ENCODE data around the gene LRP1.

LRP1 gene

DNA sequence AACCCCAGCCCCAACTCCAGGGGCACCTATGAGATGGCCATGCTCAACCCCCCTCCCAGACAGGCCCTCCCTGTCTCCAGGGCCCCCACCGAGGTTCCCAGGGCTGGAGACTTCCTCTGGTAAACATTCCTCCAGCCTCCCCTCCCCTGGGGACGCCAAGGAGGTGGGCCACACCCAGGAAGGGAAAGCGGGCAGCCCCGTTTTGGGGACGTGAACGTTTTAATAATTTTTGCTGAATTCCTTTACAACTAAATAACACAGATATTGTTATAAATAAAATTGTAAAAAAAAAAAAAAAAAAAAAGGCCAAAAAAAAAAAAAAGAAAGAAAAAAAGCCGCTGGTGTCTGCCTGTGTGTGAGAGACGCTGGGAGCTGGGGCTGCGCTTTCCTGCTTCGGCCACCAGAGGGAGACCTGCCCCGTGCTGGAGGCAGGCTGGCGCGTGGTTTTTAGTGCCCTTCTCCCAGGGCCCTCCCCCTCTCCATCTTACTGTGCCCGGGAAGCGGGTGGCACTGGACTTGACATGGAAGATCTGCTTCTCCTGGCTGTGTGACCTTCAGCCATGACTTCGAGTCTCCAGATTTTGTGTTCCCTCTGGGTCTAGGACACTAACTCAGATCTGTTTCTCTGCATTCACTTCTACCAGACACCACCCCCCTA lies 84.9 kb downstream of the LRP1 start:
- DNase-seq, result peak; percentile 12 to 84 (median 71)

DNA sequence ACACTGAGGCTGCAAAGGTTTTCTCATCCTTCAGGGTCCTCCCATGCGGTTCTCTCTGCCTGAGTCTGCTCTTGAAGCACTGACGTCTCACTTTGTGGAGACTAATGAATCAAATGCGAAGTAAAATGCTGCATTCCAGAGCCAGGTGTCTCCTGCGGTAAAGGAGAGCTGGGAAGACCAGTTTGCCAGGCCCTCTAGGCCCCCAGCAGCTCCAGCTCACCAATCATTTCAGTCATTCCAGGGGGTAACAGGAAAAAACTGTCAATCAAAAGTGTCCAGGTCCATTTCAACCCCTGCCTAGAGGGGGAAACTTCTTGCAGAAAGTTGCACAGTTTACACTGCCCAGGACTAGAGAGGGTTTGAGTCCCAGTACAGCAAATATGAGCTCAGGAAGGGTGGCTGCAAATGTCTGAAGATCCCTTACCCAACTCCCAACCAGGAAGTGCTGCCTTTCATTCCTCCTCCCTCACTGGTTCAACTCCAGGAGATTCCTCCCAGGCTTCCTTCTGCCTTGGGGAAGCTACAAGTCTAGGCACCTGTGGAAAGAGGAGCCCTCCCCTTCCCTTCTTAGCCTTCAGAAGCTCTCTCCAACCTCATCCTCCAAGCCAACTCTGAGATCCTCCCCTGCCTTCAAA lies 85.6 kb downstream of the LRP1 start:
- DNase-seq, result peak in 2 of 14 donors; percentile 4 to 9

GRCh38 chr12:57214398-57214781 lies 86.1 kb downstream of the LRP1 start:
- peak in 5 of 14 donors; percentile 8 to 65 (median 19) for DNase-seq

- DNase-seq, result no peak
Observed at GRCh38 chr12:57215065-57215464, 86.8 kb downstream of the LRP1 start.

GRCh38 chr12:57215668-57216013 lies 87.4 kb downstream of the LRP1 start:
- peak in 1 of 14 donors; percentile 18 for DNase-seq

- peak in 1 of 14 donors; percentile 20 for DNase-seq
Observed at GRCh38 chr12:57216014-57216911, 88.0 kb downstream of the LRP1 start, which contains the start of gene NXPH4. TSS of gene NXPH4 (plus strand) at chr12:57216794. CDS start at chr12:57216970, 176 bp downstream.

- DNase-seq, result peak in 1 of 14 donors; percentile 52
Observed at GRCh38 chr12:57216921-57217879, 88.9 kb downstream of the LRP1 start.

GRCh38 chr12:57218030-57218853 lies 90.0 kb downstream of the LRP1 start:
- DNase-seq, result no peak

- DNase-seq, result peak in 1 of 14 donors; percentile 19
Observed at GRCh38 chr12:57219205-57219992, 91.1 kb downstream of the LRP1 start.

GRCh38 chr12:57219993-57220754 lies 91.9 kb downstream of the LRP1 start:
- no peak for DNase-seq

DNA sequence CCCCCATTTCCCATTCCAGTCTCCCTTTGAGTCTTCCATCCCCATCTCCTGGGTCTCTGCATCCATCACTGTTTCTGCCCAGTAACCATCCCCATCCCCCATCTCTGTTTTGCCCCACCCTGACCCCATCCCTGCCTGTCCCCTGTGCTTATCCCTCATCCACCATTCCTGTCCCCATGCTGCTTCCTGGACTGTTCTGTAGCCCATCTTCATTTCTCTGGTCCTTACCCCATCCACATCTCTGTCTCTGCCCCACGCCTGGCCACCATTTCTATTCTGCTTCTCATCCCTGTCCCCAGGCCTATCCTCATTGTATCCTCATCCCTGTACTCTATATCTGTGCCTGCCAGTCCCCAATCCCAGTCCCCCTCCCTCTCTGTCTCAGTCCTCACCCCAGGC lies 92.5 kb downstream of the LRP1 start:
- DNase-seq, result peak in 1 of 14 donors; percentile 23

DNA sequence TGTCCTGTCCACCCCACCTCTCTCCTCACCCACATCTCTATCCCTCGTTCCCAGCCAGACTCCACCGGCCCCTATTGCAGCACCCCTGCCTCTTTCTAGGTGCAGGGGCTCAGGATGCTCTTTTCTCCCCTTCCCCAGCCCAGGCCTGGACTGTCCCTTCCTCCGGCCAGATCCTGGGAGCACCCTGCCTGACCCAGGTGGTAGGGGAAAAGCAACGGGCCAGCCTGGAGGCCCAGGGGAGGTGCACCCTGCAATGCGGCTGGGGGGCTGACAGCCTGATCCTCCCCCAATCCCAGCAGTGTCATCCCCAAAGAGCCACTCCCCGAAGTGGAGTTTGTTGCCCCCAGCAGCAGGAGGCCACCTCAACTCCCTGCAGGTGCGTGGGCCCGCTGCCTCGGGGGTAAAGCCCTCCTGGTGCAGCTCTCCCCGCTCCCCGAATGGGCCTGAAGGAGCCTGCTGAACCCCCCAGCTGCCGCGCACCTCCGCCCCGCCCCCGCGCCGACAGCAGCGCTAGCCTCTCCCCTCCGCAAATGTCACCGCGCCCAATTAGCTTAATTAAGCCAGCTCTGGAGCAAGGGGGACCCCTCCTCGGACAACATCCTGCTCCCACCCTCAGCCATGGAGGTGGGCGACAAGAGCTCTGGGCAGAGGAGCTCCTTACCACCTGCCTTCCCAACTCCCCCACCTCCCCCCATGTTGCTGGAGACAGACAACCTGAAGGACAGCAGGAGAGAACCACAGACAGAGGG lies 93.1 kb downstream of the LRP1 start:
- DNase-seq, result peak in 1 of 14 donors; percentile 12

DNA sequence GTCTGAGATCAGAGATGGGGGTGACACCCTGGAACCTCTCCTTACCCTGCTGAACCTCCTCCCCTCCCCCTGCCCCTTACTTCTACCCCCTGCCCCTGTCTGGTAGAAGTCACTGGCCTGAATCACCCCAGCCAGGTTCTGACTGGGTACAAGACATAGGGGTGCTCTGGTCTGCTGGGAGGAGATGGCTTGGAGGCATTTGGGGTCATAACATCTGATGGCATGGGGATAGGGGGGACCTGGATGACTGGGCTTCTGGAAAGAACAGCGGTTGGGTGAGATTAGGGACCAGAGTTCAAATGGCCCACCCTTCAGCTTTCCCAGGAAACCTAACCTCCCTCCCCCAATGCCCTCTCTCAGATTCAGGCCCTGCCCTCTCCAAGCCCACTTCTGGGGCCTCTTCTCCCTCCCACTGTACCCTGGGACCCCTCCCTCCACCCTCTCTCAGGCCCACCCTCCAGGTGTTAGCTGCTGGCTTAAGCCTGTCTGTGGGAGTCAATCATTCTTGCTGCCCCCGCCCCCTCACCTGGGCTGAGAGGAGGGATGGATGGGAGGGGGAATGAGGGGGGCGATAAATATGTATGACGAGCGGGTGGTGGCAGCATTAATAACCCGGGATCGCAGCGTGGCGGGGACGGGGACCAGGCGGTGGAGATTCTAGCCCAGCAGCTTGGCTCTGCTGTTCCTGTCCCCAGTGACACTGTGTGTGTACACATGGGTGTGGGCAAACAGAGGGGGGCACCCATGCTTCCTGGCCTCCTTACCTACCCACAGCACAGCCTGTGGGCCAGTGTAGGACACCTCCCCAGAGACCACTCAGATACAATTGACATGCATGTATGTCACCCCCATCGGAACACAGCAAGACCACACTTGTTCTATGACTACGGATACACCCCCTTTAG lies 94.3 kb downstream of the LRP1 start:
- no peak for DNase-seq

DNA sequence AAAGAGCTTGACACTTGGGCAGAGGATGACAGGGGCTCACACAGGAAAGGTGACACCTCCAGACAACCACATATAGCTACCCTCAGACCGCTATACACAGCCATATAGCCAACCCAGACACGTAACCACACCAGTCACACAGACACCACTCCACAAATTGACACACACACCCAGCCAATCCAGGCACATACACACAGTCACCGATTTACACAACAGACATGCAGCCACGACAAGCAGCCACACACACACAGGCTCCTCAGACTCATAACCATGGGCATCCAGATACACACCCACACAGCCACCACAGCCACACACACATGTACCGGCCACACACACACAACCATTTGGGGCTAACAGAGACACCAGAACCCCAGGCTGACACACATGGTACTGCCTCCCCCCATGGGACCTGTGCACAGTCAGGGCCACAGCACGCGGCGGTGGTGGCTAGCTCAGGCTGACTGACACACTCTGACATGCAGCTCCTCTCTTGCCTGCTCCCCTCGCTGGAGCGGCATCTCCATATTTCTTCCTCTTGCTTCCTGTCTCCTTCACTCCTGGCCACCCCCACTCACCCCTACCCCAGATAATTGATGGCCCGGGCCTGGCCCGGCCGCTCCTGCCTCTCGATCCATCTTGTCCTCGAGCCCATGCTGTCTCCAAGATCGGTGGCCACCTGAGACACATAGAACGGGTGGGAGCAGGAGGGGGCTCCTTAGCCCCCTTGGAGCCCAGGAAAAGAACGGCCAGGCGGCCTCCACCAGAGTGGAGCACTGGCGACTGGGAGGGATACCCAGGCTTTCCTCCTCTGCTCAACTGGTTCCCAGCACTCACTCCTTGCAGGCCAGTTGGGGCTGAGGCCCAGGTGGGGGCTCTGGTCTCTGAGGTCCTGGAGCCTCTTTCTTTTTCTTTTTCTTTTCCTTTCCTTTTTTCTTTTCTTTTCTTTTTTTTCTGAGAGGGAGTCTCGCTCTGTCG lies 95.2 kb downstream of the LRP1 start:
- DNase-seq, result no peak

DNA sequence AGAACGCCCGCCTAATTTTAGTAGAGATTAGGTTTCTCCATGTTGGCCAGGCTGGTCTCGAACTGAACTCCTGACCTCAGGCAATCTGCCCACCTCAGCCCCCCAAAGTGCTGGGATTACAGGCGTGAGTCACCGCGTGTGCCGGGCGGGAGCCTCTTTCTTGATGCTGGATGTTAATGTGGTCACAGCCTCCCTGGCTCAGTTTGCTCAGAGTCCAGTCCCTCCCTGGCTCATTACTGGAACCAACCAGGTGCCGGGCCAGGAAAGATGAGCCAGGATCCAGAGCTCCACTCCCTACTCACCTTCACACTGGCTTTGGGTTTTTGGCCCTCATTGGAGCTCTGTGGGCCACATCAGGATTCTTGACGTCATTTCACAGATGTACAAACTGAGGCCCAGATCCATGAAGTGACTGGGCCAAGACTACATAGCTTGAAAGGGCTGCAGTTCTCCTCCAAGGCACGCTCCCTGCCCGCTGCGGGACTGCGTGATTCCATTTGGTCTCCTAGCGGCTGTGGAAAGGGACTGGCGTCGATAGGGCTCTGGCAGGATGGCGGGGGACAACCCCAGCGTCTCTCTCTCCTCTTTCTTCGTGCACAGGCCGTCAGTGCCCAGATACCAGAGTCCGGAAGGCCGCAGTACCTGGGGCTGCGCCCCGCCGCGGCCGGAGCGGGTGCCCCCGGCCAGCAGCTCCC lies 96.1 kb downstream of the LRP1 start:
- no peak for DNase-seq

All from C1 segment of cervical spinal cord (tissue), 14 donors.